ENCODE data around the gene IQCF6. TPM values are rescaled to one million over a fixed set of nuclear protein-coding genes. Genes with fewer than 3 reads are reported as not detected.

Gene IQCF6
- total RNA-seq, 1 donor from 2014 or later = not detected

GRCh38 chr3:51729042-51729633 lies 49.9 kb downstream of the IQCF6 start:
- no peak for FAIRE-seq
- peak; percentile 79 for DNase-seq (ENCODE audit: low read depth)
- H3K36me3 ChIP-seq (ENCODE audit: control insufficient read depth, insufficient read depth, low read length) = no peaks in the 10 kb centered on the region
- H3K4me3 ChIP-seq (ENCODE audit: low read depth, low read length) = no peak overlapping the region
- no peak for TF ChIP-seq CTCF (IDR thresholded peaks at IDR 0.05; ENCODE audit: insufficient read depth, low read length, severe bottlenecking)
- H3K27me3 ChIP-seq (ENCODE audit: control insufficient read depth, insufficient read depth, low read length) = no peaks in the 10 kb centered on the region

Other genes starting within 250 kb of the IQCF6 start
- gene RAD54L2, start 240.5 kb downstream of the IQCF6 start, total RNA-seq = 14.2 and 19.8 TPM in 2 replicates
- gene TEX264, start 108.0 kb downstream of the IQCF6 start, total RNA-seq = 36.1 and 52.9 TPM in 2 replicates
- under 0.01 TPM in 2 replicates for gene GRM2, start 72.2 kb downstream of the IQCF6 start, total RNA-seq
- not detected in 2 replicates for gene IQCF2, start 82.4 kb upstream of the IQCF6 start, total RNA-seq
- 0.53 TPM in 1 of 2 replicates, not detected in the other for gene IQCF5, start 96.4 kb upstream of the IQCF6 start, total RNA-seq
- not detected in 2 replicates for gene IQCF1, start 124.1 kb upstream of the IQCF6 start, total RNA-seq
- gene RRP9, start 162.7 kb upstream of the IQCF6 start, total RNA-seq = 27.1 and 70.8 TPM in 2 replicates
- 3.6 and 5.0 TPM in 2 replicates for gene PARP3, start 163.1 kb upstream of the IQCF6 start, total RNA-seq
- gene GPR62, start 176.1 kb upstream of the IQCF6 start, total RNA-seq = not detected in 2 replicates
- 15.3 and 25.0 TPM in 2 replicates for gene PCBP4, start 188.2 kb upstream of the IQCF6 start, total RNA-seq
- gene ABHD14B, start 194.8 kb upstream of the IQCF6 start, total RNA-seq = 17.7 and 18.4 TPM in 2 replicates
- gene ABHD14A, start 195.8 kb upstream of the IQCF6 start, total RNA-seq = 0.79 and 2.3 TPM in 2 replicates
- gene ACY1, start 204.3 kb upstream of the IQCF6 start, total RNA-seq = 69.2 and 81.3 TPM in 2 replicates
- 1,196 and 1,940 TPM in 2 replicates for gene RPL29, start 216.7 kb upstream of the IQCF6 start, total RNA-seq

All from bronchial epithelial cell (primary cell).